MG63 (cell line): ENCODE results near the gene PHF13. TPM values are rescaled to one million over a fixed set of nuclear protein-coding genes. Genes with fewer than 3 reads are reported as not detected.
A peak's percentile ranks its signal among the peaks of the same experiment; 100 is the strongest.

Source experiments
- DNase-seq: peaks from one replicate; pipeline ENCODE4 v3.0.0-alpha.2; 2020
- H3K27me3 ChIP-seq: fragments of 250-450 bp; sonication (Bioruptor Pico); 2 replicates; pipeline ENCODE4 v1.5.1; 2020; ENCODE audit warnings: mild to moderate bottlenecking, moderate library complexity
- H3K36me3 ChIP-seq: fragments of 250-450 bp; sonication (Bioruptor Pico); 2 replicates; pipeline ENCODE4 v1.5.1; 2020; ENCODE audit warnings: mild to moderate bottlenecking, moderate library complexity
- H3K4me3 ChIP-seq: fragments of 250-450 bp; sonication (Bioruptor Pico); 2 replicates; pipeline ENCODE4 v1.5.1; 2020; ENCODE audit warnings: mild to moderate bottlenecking, moderate library complexity
- H3K9me3 ChIP-seq: fragments of 250-450 bp; sonication (Bioruptor Pico); 2 replicates; pipeline ENCODE4 v1.5.1; 2020; ENCODE audit warnings: mild to moderate bottlenecking, moderate library complexity
- total RNA-seq: library from RNA; depleted of rRNA; stranded (reverse); fragments of >200 nt; shearing (Covaris generic); gene quantifications from 2 replicates; pipeline ENCODE4 v1.2.3, GENCODE V29; 2014; ENCODE audit warnings: low replicate concordance; rRNA removed

The PHF13 gene
- total RNA-seq = 15.1 and 20.0 TPM in 2 replicates

DNA sequence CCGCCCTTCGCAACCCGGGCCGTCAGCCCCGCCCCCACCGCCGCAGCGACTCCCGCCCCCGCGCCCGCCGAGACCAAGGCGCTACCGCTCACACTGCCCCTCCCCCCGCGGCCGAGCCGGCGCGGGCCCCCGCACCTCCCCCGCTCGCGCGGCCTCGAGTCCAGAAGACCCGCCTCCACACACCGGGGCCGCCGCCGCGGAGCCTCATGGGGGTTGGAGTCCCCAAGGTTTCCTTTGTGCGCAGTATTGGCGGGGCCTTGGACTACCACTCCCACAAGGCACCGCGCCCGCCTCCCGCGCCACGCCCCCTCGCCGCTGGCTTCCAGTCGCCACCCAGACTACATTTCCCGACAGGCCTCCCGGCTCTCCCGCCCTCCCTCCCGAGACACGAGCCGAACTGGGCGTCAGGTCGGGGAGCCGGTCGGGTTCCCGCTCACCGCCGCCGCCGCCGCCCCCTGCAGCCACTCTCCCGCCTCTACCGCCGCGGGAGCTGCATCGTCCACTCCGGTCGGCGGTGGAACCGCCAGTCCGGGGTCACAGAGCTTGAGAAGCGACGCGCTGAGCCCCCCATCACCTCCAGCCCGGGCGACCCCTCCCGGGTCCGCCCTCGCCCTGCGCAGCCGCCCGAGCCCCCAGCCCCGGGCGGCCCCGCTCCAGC is at the start of gene PHF13:
TSS of gene PHF13 (plus strand) at position 371 of the 658 bp plus-strand sequence. CDS start 336 bp downstream, outside the sequence.
- Histone ChIP-seq H3K9me3 (no peaks in the 10 kb centered on the region), H3K27me3 (no peaks in the 10 kb centered on the region), H3K4me3 (peak within 1 kb of the TSS; percentile 67), H3K36me3 (peaks cover 23% of the 10 kb centered on the region)
- DNase-seq = peak; percentile 99

DNA sequence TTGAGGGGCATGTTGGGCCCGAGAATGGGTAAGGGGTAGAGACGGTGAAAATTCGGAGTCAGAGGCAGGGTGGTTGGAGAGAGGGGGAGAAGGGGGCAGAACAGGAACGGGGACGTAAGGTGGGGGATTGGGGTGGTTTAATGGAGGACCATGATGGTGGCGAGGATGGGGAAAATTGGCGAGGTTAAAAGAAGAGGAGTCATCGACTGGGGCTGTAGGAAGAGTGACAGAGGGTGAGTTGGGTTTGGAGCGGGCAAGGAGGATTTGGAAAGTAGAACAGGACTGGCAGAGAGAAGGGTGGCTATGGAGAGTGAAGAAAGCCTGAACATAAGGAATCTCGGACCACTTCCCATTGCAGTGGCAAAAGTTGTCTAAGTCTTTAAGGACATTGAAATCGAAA is 44.5 kb upstream of the PHF13 start:
- no peaks in the 10 kb centered on the region for H3K36me3 ChIP-seq
- no peaks in the 10 kb centered on the region for H3K27me3 ChIP-seq
- H3K9me3 ChIP-seq = no peaks in the 10 kb centered on the region
- no peak overlapping the region for H3K4me3 ChIP-seq
- no peak for DNase-seq

GRCh38 chr1:6570100-6570499 is 43.4 kb upstream of the PHF13 start:
- no peak for DNase-seq
- Histone ChIP-seq H3K9me3 (no peaks in the 10 kb centered on the region), H3K4me3 (no peak overlapping the region), H3K27me3 (no peaks in the 10 kb centered on the region), H3K36me3 (no peaks in the 10 kb centered on the region)

- Histone ChIP-seq H3K36me3 (no peaks in the 10 kb centered on the region), H3K27me3 (no peaks in the 10 kb centered on the region), H3K4me3 (no peak overlapping the region), H3K9me3 (no peaks in the 10 kb centered on the region)
- DNase-seq = no peak
These were observed 42.5 kb upstream of the PHF13 start for GRCh38 chr1:6570987-6571386.

DNA sequence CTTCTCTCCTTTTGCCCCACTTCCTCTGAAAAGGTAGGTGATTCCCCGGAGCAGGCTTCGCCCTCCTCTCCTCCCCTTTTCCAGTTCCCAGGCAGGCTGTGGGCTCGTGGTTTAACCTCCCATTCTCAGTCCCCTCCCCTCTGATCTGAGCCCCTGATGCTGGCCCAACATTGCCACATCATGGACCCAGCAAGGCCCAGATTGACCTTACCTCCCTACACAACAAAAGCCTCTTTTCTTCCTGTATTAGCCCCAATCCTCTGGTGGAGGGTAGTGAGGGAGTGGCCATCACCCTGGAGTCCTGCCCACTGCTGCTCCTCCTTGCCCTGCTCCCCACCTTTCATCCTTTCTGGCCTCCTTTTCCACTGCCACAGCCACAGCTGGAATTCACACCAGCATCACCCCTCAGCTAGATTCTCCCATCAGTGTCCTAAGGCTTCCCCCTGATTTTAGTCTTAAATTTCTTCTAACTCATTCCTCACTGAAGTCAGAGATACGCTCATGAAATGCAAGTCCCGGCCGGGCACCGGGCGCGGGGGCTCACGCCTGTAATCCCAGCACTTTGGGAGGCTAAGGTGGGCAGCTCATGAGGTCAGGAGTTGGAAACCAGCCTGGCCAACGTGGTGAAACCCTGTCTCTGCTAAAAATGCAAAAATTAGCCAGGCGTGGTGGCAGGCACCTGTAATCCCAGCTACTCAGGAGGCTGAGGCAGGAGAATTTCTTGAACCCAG is 40.7 kb upstream of the PHF13 start:
- no peaks in the 10 kb centered on the region for H3K27me3 ChIP-seq
- no peak overlapping the region for H3K4me3 ChIP-seq
- no peaks in the 10 kb centered on the region for H3K36me3 ChIP-seq
- no peaks in the 10 kb centered on the region for H3K9me3 ChIP-seq
- no peak for DNase-seq

DNA sequence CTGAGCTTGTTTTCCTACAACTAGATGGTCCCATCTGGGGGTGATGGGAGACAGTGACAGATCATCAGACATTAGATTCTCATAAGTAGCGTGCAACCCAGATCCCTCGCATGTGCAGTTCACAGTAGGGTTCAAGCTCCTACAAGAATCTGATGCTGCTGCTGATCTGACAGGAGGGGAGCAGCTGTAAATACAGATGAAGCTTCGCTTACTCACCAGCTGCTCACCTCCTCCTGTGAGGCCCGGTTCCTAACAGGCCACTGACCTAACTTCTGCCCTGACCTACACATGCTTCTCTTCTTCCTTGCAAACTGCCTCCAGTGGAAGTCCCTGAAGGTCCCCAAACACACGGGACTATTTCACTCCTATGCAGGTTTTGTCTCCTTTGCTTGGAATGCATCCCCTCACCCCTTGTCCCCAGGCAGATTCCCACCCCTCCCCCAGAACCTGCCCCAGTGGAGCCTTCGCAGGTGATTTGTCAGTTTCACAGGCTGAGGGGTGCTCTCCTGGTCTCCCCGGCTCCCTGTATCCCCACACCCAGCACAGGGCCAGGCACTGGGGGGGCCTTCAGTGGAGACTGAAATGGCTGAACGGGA is 39.4 kb upstream of the PHF13 start:
- Histone ChIP-seq H3K27me3 (no peaks in the 10 kb centered on the region), H3K9me3 (no peaks in the 10 kb centered on the region), H3K4me3 (no peak overlapping the region), H3K36me3 (no peaks in the 10 kb centered on the region)
- DNase-seq = no peak

- Histone ChIP-seq H3K27me3 (no peaks in the 10 kb centered on the region), H3K4me3 (no peak overlapping the region), H3K9me3 (no peaks in the 10 kb centered on the region), H3K36me3 (no peaks in the 10 kb centered on the region)
- no peak for DNase-seq
These were observed 38.7 kb upstream of the PHF13 start for GRCh38 chr1:6574818-6575217.

- H3K4me3 ChIP-seq = no peak overlapping the region
- DNase-seq = no peak
- H3K36me3 ChIP-seq = no peaks in the 10 kb centered on the region
- no peaks in the 10 kb centered on the region for H3K27me3 ChIP-seq
- no peaks in the 10 kb centered on the region for H3K9me3 ChIP-seq
These were observed 35.6 kb upstream of the PHF13 start for GRCh38 chr1:6577831-6578525.

- H3K4me3 ChIP-seq = no peak overlapping the region; the same call in 1 of the 2 replicates
- DNase-seq = no peak
- H3K9me3 ChIP-seq = no peaks in the 10 kb centered on the region
- H3K36me3 ChIP-seq = no peaks in the 10 kb centered on the region
- no peaks in the 10 kb centered on the region for H3K27me3 ChIP-seq
These were observed 34.7 kb upstream of the PHF13 start for GRCh38 chr1:6578624-6579373.

GRCh38 chr1:6579374-6580118 is 34.0 kb upstream of the PHF13 start, which contains the start of gene ZBTB48:
Gene ZBTB48 (plus strand): TSS chr1:6579994. CDS start chr1:6580610, 616 bp downstream.
- no peaks in the 10 kb centered on the region for H3K36me3 ChIP-seq
- peak; percentile 99 for DNase-seq
- no peaks in the 10 kb centered on the region for H3K27me3 ChIP-seq
- H3K4me3 ChIP-seq = peak within 1 kb of the TSS; percentile 86
- H3K9me3 ChIP-seq = no peaks in the 10 kb centered on the region

DNA sequence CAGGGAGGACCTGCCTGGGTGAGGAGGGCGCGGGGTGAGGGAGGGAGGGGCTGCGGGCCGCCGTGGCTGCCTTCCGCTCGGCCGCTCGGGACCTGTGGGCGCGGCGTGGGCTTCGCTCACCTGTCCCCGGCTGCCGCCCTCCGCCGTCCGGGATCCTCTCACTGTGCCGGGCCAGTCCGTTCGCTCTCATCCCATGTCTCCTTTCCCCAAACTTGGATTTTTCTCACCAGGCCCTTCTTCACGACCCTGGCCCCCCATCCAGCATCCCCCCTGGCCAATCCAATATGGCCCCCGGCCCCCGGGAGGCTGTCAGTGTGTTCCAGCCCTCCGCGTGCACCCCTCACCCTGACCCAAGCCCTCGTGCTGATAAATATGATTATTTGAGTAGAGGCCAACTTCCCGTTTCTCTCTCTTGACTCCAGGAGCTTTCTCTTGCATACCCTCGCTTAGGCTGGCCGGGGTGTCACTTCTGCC is 33.4 kb upstream of the PHF13 start:
- no peak for DNase-seq
- Histone ChIP-seq H3K36me3 (no peaks in the 10 kb centered on the region), H3K27me3 (no peaks in the 10 kb centered on the region), H3K9me3 (no peaks in the 10 kb centered on the region), H3K4me3 (peak overlapping the region; percentile 86)

GRCh38 chr1:6580593-6581409 is 32.7 kb upstream of the PHF13 start:
- H3K9me3 ChIP-seq = no peaks in the 10 kb centered on the region
- peak overlapping the region; percentile 86 for H3K4me3 ChIP-seq
- no peaks in the 10 kb centered on the region for H3K36me3 ChIP-seq
- no peaks in the 10 kb centered on the region for H3K27me3 ChIP-seq
- no peak for DNase-seq

GRCh38 chr1:6581561-6582305 is 31.8 kb upstream of the PHF13 start:
- H3K4me3 ChIP-seq = no peak overlapping the region
- no peak for DNase-seq

GRCh38 chr1:6582370-6582769 is 31.2 kb upstream of the PHF13 start:
- Histone ChIP-seq H3K4me3 (no peak overlapping the region), H3K36me3 (no peaks in the 10 kb centered on the region), H3K9me3 (no peaks in the 10 kb centered on the region), H3K27me3 (no peaks in the 10 kb centered on the region)
- DNase-seq = no peak

More at GRCh38 chr1:6581561-6582305, 31.8 kb upstream of the PHF13 start:
- Histone ChIP-seq H3K9me3 (no peaks in the 10 kb centered on the region), H3K27me3 (no peaks in the 10 kb centered on the region), H3K36me3 (no peaks in the 10 kb centered on the region)
